ENCODE measurements around the gene METRN. TPM values are rescaled to one million over a fixed set of nuclear protein-coding genes. Genes with fewer than 3 reads are reported as not detected.

The METRN gene
- total and polyA plus RNA-seq, 2 of the 4 experiments (the other 2 are of a cell fraction), result 6.1 to 48.2 TPM

DNA sequence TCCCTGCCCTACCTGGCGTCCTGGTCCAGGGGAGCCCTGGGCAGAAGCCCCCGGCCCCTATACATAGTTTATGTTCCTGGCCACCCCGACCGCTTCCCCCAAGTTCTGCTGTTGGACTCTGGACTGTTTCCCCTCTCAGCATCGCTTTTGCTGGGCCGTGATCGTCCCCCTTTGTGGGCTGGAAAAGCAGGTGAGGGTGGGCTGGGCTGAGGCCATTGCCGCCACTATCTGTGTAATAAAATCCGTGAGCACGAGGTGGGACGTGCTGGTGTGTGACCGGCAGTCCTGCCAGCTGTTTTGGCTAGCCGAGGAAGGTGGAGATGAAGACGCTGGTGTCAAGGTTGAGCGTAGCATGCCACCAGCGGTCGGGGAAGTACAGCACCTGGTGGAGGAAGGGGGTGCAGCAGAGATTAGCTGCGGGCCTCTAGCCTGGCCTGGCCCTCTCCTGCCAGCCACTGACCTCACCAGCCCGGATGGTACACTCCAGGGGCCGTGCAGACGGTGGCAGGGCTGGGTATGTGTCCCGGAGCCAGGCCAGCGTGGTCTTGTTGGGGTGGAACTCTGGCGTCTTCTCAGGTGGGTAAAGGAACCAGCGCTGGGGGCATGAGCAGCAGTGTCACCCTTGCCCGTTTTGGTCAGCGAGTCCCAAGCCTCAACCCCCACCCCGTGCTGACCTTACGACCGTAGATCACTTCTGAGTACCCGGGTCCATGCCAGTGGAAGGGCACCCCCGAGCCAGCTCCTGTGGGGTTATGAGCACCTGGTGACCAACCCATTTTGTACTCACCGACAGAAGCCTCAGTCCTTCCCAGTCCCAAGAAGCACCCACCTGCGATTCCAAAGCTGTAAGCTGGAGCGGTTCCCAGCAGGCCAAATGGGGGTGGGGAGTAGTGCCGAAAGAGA lies 32.2 kb upstream of the METRN start:
- no peak for TF ChIP-seq NFE2L2 (IDR thresholded peaks at IDR 0.05; ENCODE audit: low read depth, low read length)
- no peak for TF ChIP-seq RAD21 (IDR thresholded peaks at IDR 0.05; ENCODE audit: low read length)
- no peak for TF ChIP-seq CEBPB (IDR thresholded peaks at IDR 0.05; ENCODE audit: low read depth, low read length)
- TF ChIP-seq RFX5 (IDR thresholded peaks at IDR 0.05; ENCODE audit: low read depth, low read length), result no peak
- no peak for TF ChIP-seq RCOR1 (IDR thresholded peaks at IDR 0.05; ENCODE audit: insufficient replicate concordance, low read length)
- no peak for TF ChIP-seq MXI1 (IDR thresholded peaks at IDR 0.05; ENCODE audit: borderline replicate concordance, low read depth, low read length)
- no peak for TF ChIP-seq POLR2A (IDR thresholded peaks at IDR 0.05; ENCODE audit: low read depth, low read length)
- TF ChIP-seq MAFK (IDR thresholded peaks at IDR 0.05; ENCODE audit: low read depth, low read length), result no peak
- TF ChIP-seq SMC3 (IDR thresholded peaks at IDR 0.05; ENCODE audit: low read depth, low read length), result no peak
- TF ChIP-seq, protein P1, sequence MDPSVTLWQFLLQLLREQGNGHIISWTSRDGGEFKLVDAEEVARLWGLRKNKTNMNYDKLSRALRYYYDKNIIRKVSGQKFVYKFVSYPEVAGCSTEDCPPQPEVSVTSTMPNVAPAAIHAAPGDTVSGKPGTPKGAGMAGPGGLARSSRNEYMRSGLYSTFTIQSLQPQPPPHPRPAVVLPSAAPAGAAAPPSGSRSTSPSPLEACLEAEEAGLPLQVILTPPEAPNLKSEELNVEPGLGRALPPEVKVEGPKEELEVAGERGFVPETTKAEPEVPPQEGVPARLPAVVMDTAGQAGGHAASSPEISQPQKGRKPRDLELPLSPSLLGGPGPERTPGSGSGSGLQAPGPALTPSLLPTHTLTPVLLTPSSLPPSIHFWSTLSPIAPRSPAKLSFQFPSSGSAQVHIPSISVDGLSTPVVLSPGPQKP (IDR thresholded peaks at IDR 0.05; ENCODE audit: borderline replicate concordance, low read depth, low read length), result no peak
- TF ChIP-seq FOS (IDR thresholded peaks at IDR 0.05; ENCODE audit: low read depth, low read length), result no peak
- TF ChIP-seq MAZ (IDR thresholded peaks at IDR 0.05; ENCODE audit: borderline replicate concordance, low read depth, low read length), result no peak
- no peak for TF ChIP-seq CHD1 (IDR thresholded peaks at IDR 0.05; ENCODE audit: low read depth, low read length)
- Histone ChIP-seq H2BK15ac (ENCODE audit: low read depth, low read length) (no peak overlapping the region), H3K23ac (ENCODE audit: low read depth, low read length) (no peak overlapping the region), H3K18ac (ENCODE audit: low read depth, low read length) (no peak overlapping the region), H3K36me3 (ENCODE audit: control insufficient read depth, insufficient read depth, low read length) (peaks cover 40% of the 10 kb centered on the region), H3K56ac (ENCODE audit: extremely low read depth, insufficient read depth, low read length) (no peak overlapping the region), H4K20me1 (ENCODE audit: insufficient read depth, low read length) (peaks cover 34% of the 10 kb centered on the region), H3K14ac (replicated peaks; ENCODE audit: low read depth, low read length) (no peak overlapping the region), H2AK9ac (replicated peaks; ENCODE audit: low read depth, low read length, poor library complexity) (peak overlapping the region; percentile 93), H2BK5ac (ENCODE audit: low read depth, low read length, poor library complexity, severe bottlenecking) (no peak overlapping the region), H4K5ac (ENCODE audit: low read depth, low read length) (no peak overlapping the region), H4K8ac (ENCODE audit: low read depth in 2 of 2, low read length in 2 of 2) (no peak overlapping the region; a peak in 2 of 4 replicates), H3K4me2 (ENCODE audit: low read depth, low read length) (peak overlapping the region; percentile 85), H2BK120ac (ENCODE audit: low read depth, low read length) (no peak overlapping the region), H2AK5ac (ENCODE audit: low read depth, low read length) (no peak overlapping the region), H3K9ac (ENCODE audit: low read depth, low read length) (no peak overlapping the region), H3K27ac (ENCODE audit: insufficient read depth, low read length) (no peak overlapping the region), H3K9me3 (ENCODE audit: control insufficient read depth, insufficient read depth, low read length) (no peaks in the 10 kb centered on the region), H4K91ac (ENCODE audit: insufficient read depth, low read depth, low read length) (no peak overlapping the region), H3K79me1 (ENCODE audit: low read depth in 1 of 2, low read length in 2 of 2) (peaks cover 9 to 49% of the 10 kb centered on the region in 2 experiments; a peak in 3 of 4 replicates), H2AFZ (replicated peaks; ENCODE audit: low read length, poor library complexity) (no peak overlapping the region), H3K9me1 (ENCODE audit: insufficient read depth, low read length) (peaks cover 15% of the 10 kb centered on the region), H3K27me3 (ENCODE audit: control insufficient read depth, insufficient read depth, low read length) (no peaks in the 10 kb centered on the region), H3K4me1 (ENCODE audit: control insufficient read depth, insufficient read depth, low read length) (peaks cover 20% of the 10 kb centered on the region), H3K4me3 (ENCODE audit: insufficient read depth, low read depth, low read length) (no peak overlapping the region), H2BK20ac (ENCODE audit: low read depth, low read length) (no peak overlapping the region), H3K4ac (ENCODE audit: low read depth, low read length) (no peak overlapping the region)
- 91% methylated on average over 14 of the region's 36 CpGs; no CpG with 5 or more reads in 1 of the 2 experiments for WGBS, 2 experiments (ENCODE audit: extremely low coverage in 2 of 2, insufficient read length in 1 of 2)
- no TSS peak for BruUV-seq (replicated peaks)
- CTCF ChIA-PET, result interaction anchor here (0.7 kb wide), 1 partner anchor 162 kb away, joined by 3 read pairs; no protein-coding TSS in a partner anchor
- DNase-seq (no peak), ATAC-seq (ENCODE audit: low read depth) (no peak)
- POLR2A ChIA-PET (ENCODE audit: unreplicated experiment), result no interaction called here
- in situ Hi-C loops (cut with MboI; ENCODE audit: low sequenced_read_pairs) (no loop called here), intact Hi-C loops (cut with micrococcal nuclease) (no loop called here), dilution Hi-C loops (cut with HindIII; ENCODE audit: low sequenced_read_pairs, unreplicated experiment) (no loop called here)
